ENCODE data around the gene PAN2.
"Not testable (repeated sequence)": the region's sequence is repeated elsewhere in the genome, so short reads cannot be mapped to it uniquely, and the experiment has no call there.

Gene PAN2

GRCh38 chr12:56342290-56342689 is 8.5 kb upstream of the PAN2 start:
- not testable (repeated sequence) for DNase-seq

GRCh38 chr12:56341616-56342015 is 7.8 kb upstream of the PAN2 start:
- DNase-seq: no peak

- no peak for DNase-seq
Measured at GRCh38 chr12:56339158-56339422, 5.3 kb upstream of the PAN2 start.

- DNase-seq: no peak
Measured at GRCh38 chr12:56338308-56339157, 4.7 kb upstream of the PAN2 start, which contains the start of gene IL23A. TSS of gene IL23A (plus strand) at chr12:56338884. CDS start at chr12:56339045, 161 bp downstream.

- no peak for DNase-seq
Measured at GRCh38 chr12:56337753-56338251, 4.0 kb upstream of the PAN2 start.

- DNase-seq: peak in 4 of 56 donors; percentile 7 to 19 (median 13)
Measured at GRCh38 chr12:56336361-56337167, 2.8 kb upstream of the PAN2 start.

GRCh38 chr12:56335527-56335926 is 1.7 kb upstream of the PAN2 start:
- DNase-seq: not testable (repeated sequence)

- peak in 1 of 56 donors; percentile 44 for DNase-seq
Measured at GRCh38 chr12:56334490-56334793, 642 bp upstream of the PAN2 start.

GRCh38 chr12:56333197-56333678 is 562 bp downstream of the PAN2 start:
- peak in 4 of 56 donors; percentile 18 to 65 (median 45) for DNase-seq

GRCh38 chr12:56332512-56333196 is 1.1 kb downstream of the PAN2 start:
- DNase-seq: peak in 1 of 56 donors; percentile 14

- no peak for DNase-seq
Measured at GRCh38 chr12:56330936-56331490, 2.8 kb downstream of the PAN2 start.

- DNase-seq: no peak
Measured at GRCh38 chr12:56326533-56326932, 7.3 kb downstream of the PAN2 start.

GRCh38 chr12:56326126-56326525 is 7.7 kb downstream of the PAN2 start:
- DNase-seq: no peak

GRCh38 chr12:56324206-56324605 is 9.6 kb downstream of the PAN2 start:
- DNase-seq: no peak

GRCh38 chr12:56321610-56322009 is 12.2 kb downstream of the PAN2 start:
- DNase-seq: not testable (repeated sequence)

- DNase-seq: no peak
Measured at GRCh38 chr12:56321027-56321426, 12.8 kb downstream of the PAN2 start.

- no peak for DNase-seq
Measured at GRCh38 chr12:56317675-56318074, 16.1 kb downstream of the PAN2 start.

- DNase-seq: peak; percentile 74 to 98 (median 92)
Measured at GRCh38 chr12:56315622-56316473, 18.0 kb downstream of the PAN2 start, which contains the start of gene CNPY2. TSS of gene CNPY2 (minus strand) at chr12:56315988. CDS start at chr12:56315217, 771 bp downstream.

- DNase-seq: peak in 49 of 56 donors; percentile 13 to 72 (median 46)
Measured at GRCh38 chr12:56315249-56315621, 18.6 kb downstream of the PAN2 start.

GRCh38 chr12:56311003-56311402 is 22.8 kb downstream of the PAN2 start:
- no peak for DNase-seq

Measured in nucleus accumbens (tissue), 56 donors.